ENCODE measurements around the gene CALHM5. TPM values are rescaled to one million over a fixed set of nuclear protein-coding genes. Genes with fewer than 3 reads are reported as not detected.

Gene CALHM5
- total and polyA plus RNA-seq, 9 of the 15 experiments (the other 6 are each of a cell fraction or from before 2014, with no cell fraction given): under 0.01 to 0.05 (median 0.02) TPM; not detected in 2

DNA sequence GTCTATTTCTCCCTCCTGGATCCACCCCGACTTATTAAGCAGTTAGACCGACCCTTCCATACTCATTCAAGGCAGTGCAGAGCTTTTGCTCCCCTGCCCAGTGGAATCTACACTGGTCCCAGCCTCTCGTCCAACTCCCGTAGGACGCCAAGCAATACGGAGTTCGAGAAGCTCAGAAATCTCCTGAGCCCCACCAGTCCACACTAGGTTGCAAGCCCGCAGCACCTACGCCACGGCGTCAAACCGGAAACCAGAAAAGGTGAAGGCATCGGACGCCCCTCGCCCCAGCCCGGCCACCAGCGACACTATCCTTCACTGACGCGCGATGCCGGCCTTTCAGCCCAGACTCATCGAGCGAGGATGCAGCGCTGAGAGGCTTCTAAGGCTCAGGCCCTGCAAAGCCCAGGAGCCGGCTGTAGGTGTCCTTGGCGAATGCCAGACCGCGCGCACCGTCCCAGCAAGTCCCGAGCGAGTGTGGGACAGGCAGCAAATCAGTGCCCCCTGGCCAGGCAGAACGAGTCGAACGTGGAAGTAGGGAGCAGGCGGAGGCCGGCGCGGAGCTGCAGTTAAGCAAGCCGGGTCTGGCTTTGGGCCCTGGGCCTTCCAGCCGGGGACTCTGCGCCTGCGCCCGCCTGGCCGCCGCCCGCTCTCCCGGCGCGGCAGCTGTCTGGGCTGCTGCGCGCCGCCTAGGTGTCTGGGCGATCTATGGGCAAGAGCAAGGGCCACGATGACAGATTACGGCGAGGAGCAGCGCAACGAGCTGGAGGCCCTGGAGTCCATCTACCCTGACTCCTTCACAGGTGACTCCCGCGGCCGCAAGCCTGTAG, 59.6 kb downstream of the CALHM5 start, which contains the start of gene RWDD1 (continued):
- TF ChIP-seq GATAD2B (IDR thresholded peaks at IDR 0.05; ENCODE audit: borderline replicate concordance) (no peak), CTBP1 (IDR thresholded peaks at IDR 0.05; ENCODE audit: borderline replicate concordance) (peak; percentile 97), POLR2H (tag; IDR thresholded peaks at IDR 0.05; ENCODE audit: low read depth) (peak; percentile 76), MTA2 (IDR thresholded peaks at IDR 0.05; ENCODE audit: low read depth) (no peak), TAL1 (IDR thresholded peaks at IDR 0.05) (peak; percentile 28), SMAD1 (IDR thresholded peaks at IDR 0.05; ENCODE audit: low read depth, low read length, partially characterized antibody) (peak; percentile 25), SMARCA4 (IDR thresholded peaks at IDR 0.05) (peak; percentile 76; the same call in 1 of the 2 replicates), DMBX1 (CRISPR knock-in tag; IDR thresholded peaks at IDR 0.05; ENCODE audit: borderline replicate concordance) (no peak), XRCC5 (IDR thresholded peaks at IDR 0.05; ENCODE audit: low read depth, low read length) (peak; percentile 99), PURB (CRISPR knock-in tag; IDR thresholded peaks at IDR 0.05; ENCODE audit: low read depth) (no peak), ETV6 (IDR thresholded peaks at IDR 0.05; ENCODE audit: borderline replicate concordance in 1 of 2, low read depth in 2 of 2, low read length in 1 of 2) (no peak), ETV6 (CRISPR knock-in tag; IDR thresholded peaks at IDR 0.05; ENCODE audit: borderline replicate concordance) (no peak), KDM1A (IDR thresholded peaks at IDR 0.05) (peak in 1 of 2 experiments; percentile 73; a peak in 3 of 4 replicates), SP1 (CRISPR knock-in tag; IDR thresholded peaks at IDR 0.05) (peak; percentile 94), FOXA3 (CRISPR knock-in tag; conservative IDR thresholded peaks at IDR 0.05 in 1 of 2, IDR thresholded peaks at IDR 0.05 in 1 of 2) (no peak), ZNF263 (CRISPR knock-in tag; IDR thresholded peaks at IDR 0.05; ENCODE audit: borderline replicate concordance) (peak; percentile 30; the same call in 1 of the 2 replicates), GABPB2 (CRISPR knock-in tag; conservative IDR thresholded peaks at IDR 0.05) (no peak), KAT2B (IDR thresholded peaks at IDR 0.05; ENCODE audit: low read depth, low read length) (no peak), MAFF (IDR thresholded peaks at IDR 0.05; ENCODE audit: low read length) (no peak; the same call in 1 of the 2 replicates), XRCC4 (IDR thresholded peaks at IDR 0.05; ENCODE audit: extremely low read depth, insufficient read depth, insufficient read length) (no peak), CBX1 (IDR thresholded peaks at IDR 0.05; ENCODE audit: low read depth) (peak; percentile 71), NFIC (IDR thresholded peaks at IDR 0.05) (peak; percentile 66; the same call in 1 of the 2 replicates), MLLT1 (IDR thresholded peaks at IDR 0.05) (peak; percentile 80 to 100; a peak in 3 of 4 replicates), NR1H2 (CRISPR knock-in tag; IDR thresholded peaks at IDR 0.05) (no peak), RBM17 (IDR thresholded peaks at IDR 0.05; ENCODE audit: borderline replicate concordance, low read depth, low read length) (no peak), NFIX (CRISPR knock-in tag; IDR thresholded peaks at IDR 0.05; ENCODE audit: low read depth) (no peak)
- TF ChIP-seq, protein P1, sequence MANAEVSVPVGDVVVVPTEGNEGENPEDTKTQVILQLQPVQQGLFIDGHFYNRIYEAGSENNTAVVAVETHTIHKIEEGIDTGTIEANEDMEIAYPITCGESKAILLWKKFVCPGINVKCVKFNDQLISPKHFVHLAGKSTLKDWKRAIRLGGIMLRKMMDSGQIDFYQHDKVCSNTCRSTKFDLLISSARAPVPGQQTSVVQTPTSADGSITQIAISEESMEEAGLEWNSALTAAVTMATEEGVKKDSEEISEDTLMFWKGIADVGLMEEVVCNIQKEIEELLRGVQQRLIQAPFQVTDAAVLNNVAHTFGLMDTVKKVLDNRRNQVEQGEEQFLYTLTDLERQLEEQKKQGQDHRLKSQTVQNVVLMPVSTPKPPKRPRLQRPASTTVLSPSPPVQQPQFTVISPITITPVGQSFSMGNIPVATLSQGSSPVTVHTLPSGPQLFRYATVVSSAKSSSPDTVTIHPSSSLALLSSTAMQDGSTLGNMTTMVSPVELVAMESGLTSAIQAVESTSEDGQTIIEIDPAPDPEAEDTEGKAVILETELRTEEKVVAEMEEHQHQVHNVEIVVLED (CRISPR knock-in tag; IDR thresholded peaks at IDR 0.05): peak; percentile 51
